Measurements from ENCODE around the gene ARHGAP6.
"Not testable (repeated sequence)": the region's sequence is repeated elsewhere in the genome, so short reads cannot be mapped to it uniquely, and the experiment has no call there.

ARHGAP6 gene

DNA sequence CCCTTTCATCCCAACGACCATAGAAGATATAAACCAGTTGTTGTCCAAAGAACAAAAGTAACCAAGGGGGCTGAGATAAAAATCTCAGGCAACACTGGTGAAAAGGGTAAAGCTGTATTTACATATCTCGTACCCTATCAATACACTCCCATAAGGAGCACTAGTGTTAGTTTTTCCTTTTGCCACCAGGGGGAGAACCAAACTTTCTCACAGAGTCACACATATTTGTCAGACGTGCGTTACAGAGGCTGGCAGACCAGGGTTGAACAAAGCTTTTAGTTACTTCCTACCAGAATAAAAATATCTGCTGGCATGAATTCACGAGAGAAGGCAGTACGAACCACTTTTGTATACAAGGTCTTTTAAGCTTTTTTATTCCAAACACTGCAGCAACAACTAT is 284.3 kb downstream of the ARHGAP6 start:
- no peak for DNase-seq

GRCh38 chrX:11380187-11380844 is 285.4 kb downstream of the ARHGAP6 start:
- no peak for DNase-seq

DNA sequence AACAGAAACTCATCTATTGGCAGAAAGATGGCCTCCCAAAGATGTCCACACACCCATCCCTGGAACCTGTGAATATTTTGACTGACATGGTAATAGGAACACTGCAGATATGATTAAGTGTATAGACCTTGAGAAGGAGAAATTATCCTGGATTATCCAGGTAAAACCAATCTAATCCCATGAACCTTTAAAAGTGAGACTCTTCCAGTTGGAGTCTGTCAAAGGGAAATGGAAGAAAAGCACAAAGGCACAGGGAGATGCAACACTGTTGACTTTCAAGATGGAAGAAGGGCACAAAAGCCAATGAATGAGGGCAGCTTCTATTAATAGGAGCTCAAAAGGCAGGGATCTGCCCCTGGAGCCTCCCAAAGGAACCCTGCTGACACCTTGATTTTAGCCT is 289.6 kb downstream of the ARHGAP6 start:
- no peak for DNase-seq

DNA sequence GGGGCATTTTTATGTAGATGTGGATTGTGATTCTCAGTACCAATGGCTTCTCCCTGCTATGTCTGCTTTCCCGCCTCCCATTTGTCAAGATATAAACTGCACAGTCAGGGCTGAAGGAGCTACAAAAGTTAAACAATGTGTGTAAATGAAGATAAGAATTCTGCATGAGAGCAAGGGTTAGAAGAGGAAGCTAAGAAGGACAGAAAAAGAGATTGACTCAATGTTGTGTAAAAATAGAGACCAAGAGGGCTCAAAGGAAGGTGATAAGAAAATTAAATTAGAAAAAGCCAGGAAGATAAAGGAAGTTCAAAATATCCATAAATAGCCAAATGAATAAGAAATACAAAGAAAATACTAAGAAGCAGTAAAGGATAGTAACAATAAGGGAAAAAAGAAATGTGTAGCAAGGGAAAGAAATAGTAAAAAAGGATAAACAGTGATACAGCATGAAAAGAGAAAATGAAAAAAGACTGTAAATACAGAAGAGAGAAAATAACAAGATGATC is 290.1 kb downstream of the ARHGAP6 start:
- no peak for DNase-seq

DNA sequence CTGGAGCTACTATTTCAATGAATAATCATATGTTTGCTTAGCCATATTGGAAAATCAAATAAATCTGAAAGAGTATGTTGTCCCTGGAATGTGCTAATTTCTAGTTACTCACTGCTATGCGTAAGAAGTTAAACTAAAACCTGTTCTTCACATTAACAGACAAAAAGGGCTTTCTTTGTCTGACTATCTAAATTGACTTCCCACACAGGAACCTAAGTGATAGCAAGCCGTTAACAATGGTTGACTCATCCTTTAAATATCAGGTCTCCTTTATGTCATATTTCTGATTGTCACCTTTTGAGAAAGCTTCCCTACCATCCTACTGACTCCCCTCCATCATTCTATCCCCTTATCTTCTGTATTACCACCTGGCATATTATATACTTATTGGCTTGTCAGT is 291.1 kb downstream of the ARHGAP6 start:
- DNase-seq: no peak

- no peak for DNase-seq
Observed at GRCh38 chrX:11371106-11371505, 294.6 kb downstream of the ARHGAP6 start.

- no peak for DNase-seq
Observed at GRCh38 chrX:11367609-11368430, 297.9 kb downstream of the ARHGAP6 start.

GRCh38 chrX:11366998-11367595 is 298.6 kb downstream of the ARHGAP6 start:
- no peak for DNase-seq

GRCh38 chrX:11365426-11365825 is 300.3 kb downstream of the ARHGAP6 start:
- no peak for DNase-seq

DNA sequence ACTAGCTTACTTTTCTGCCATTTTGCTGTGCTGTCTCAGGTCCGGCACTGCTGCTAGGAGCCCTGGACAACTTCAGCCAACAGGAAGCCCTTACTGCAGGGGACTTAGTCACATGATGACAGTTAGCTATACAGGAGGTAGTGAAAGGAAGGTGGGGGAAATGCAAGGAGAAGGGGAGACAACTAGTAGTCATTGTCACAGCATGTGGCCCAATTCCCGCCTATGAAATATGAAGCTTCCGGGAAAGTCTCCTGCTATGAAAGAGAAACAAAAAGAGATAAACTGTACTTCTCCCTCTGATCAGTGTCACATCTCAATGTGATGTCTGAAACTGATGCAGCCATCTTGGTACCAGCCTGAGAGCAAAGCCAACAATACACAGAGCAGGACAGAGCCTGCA is 300.9 kb downstream of the ARHGAP6 start:
- no peak for DNase-seq

DNA sequence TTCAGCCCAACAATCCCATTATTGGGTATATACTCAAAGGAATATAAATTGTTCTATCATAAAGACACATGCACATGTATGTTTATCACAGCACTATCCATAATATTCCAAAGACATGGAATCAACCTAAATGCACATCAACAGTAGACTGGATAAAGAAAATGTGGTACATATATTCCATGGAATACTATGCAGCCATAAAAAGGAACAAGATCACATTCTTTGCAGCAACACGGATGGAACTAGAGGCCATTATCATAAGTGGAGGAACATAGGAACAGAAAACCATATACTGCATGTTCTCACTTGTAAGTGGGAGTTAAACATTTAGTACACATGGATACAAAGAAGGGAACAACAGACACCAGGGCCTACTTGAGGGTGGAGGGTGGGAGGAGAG is 301.9 kb downstream of the ARHGAP6 start:
- DNase-seq: not testable (repeated sequence)

GRCh38 chrX:11363069-11363594 is 302.6 kb downstream of the ARHGAP6 start:
- DNase-seq: no peak

GRCh38 chrX:11361666-11362065 is 304.1 kb downstream of the ARHGAP6 start:
- DNase-seq: not testable (repeated sequence)

DNA sequence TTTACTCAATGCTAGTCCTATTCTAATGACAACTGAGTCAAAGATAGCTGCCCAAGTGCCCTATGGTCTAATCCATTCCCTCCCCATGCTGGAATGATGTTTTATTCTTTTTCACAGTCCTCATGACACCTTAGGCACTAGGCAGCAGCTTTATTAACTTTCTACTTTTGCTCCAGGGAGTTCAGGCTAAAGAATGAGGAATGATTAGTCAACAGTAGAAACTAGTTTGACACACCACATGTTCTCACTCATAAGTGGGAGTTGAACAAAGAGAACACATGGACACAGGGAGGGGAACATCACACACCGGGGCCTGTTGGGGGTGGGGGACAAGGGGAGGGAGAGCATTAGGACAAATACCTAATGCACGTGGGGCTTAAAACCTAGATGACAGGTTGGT is 309.8 kb downstream of the ARHGAP6 start:
- not testable (repeated sequence) for DNase-seq

- no peak for DNase-seq
Observed at GRCh38 chrX:11355259-11355909, 310.3 kb downstream of the ARHGAP6 start.

DNA sequence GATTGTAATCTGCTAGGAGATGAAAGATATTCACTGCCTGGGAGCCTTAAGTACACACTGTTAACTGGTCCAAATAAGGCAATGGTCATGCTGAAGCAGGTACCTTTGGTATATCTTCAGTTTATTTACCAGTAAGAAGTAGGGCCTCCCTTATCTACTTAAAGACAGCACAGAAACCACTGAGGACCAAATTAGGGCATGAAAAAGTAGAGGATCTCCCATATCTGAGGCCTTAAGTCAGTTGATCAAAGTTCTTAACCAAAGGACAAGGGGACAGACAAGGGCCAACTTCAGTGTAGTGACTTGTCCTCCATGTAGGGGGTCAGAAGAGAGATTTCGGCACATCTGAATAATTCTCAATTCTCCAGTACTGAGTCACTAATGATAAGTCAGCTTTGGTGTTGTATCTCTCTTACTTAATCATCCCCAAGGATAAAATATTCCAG is 313.4 kb downstream of the ARHGAP6 start:
- DNase-seq: no peak

DNA sequence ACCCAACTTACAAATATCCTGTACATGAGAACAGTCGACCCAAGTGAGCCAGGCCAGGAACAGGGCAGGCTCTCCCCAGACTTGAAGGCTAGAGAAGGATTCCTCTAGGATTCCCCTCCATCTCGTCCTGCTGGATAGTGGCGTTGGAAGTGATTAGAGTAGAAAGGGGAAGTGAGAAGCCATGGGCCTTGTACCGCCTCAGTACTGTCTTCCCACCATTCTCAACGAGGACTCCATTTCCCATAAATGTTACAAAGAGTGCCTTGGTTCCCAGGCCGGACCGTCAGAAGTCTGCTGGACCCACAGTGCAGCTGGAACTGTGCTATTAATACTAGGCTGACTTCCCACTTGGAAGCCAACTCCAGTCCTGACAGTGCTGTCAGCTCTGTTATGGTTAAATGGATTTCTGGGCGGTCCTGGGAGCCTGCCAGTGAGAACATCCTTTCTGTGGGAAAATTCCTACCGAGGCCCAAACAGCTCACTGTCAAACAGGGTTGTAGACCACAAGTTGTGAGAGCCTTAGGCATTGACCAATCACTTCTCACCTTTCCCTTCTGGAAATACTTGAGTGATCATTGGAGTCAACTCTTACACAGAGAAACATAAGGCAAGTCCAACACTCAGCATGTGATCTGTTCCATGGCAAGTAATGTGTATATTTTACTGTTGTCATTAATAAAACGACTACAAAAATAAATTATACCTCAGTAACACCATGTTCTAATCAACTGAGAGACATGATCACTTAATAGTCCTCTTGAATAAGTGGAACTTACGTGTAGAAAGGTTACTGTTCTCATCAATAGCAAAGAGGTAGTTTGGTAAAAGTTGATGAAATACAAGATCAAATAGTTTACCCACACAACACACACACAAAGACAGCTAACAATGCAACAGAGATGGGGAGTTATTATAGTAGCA is 314.1 kb downstream of the ARHGAP6 start:
- DNase-seq: no peak

DNA sequence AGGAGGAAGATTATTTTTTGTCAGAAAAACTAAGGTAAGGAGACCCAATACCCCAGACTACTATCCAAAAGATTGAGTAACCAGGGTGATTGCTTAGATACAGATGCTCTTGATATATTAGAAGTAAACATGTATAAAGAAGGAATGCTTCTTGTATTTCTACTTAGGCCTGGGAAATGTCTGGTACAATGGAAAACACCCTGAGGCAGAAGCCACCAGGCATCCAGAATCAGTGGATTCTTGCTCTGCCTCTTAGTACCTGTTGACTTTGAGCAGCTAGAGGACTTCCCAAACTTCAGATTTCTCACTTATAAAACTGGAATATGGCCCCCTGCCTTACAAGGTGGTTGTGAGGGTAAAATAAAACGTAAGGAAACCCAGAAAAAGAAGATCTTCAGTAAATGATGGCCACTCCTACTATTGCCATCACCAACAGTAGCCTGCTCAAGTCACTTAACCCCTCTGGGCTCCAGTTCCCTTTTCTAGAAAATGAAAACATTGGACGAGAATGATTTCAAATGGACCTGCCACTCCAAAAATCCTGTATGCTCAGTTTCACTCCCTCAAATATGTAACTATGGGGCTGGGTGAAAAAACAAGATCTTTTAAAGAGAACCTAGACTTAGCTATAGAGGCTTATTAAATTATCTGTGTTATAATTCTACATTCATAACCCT is 315.9 kb downstream of the ARHGAP6 start:
- no peak for DNase-seq

DNA sequence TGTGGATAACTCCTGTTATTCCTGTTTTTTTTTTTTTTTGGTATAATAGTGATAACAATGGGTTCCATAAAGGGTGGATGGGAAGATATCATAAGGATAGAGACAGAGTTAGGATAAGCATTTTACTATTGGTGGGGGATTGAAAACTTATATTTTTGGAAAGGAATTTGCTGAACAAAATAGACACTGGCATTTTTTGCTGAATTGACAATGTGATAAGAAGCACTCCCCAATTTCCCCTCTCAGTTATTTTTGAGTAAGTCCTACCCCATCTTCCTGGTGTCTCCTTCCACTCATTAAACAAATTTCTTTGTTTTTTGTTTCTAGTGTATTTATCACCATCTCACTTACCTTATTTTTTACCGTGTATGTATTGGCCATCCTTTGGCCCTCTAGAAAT is 316.7 kb downstream of the ARHGAP6 start:
- DNase-seq: no peak

GRCh38 chrX:11347300-11347699 is 318.4 kb downstream of the ARHGAP6 start:
- no peak for DNase-seq

GRCh38 chrX:11346121-11346682 is 319.5 kb downstream of the ARHGAP6 start:
- DNase-seq: no peak
